ENCODE results near the gene FNDC3B. TPM values are rescaled to one million over a fixed set of nuclear protein-coding genes. Genes with fewer than 3 reads are reported as not detected.
"Not testable (repeated sequence)": the region's sequence is repeated elsewhere in the genome, so short reads cannot be mapped to it uniquely, and the experiment has no call there.

FNDC3B gene
- total and polyA plus RNA-seq, 2 of the 8 experiments (the other 6 are each of a cell fraction or from before 2014, with no cell fraction given), result 14.1 to 44.4 TPM

GRCh38 chr3:172242471-172242870 is 203.1 kb downstream of the FNDC3B start:
- H3K79me2 ChIP-seq (ENCODE audit: control insufficient read depth in 1 of 2, insufficient read depth in 2 of 2, low read length in 2 of 2), result not testable (repeated sequence)

GRCh38 chr3:172243376-172243775 is 204.0 kb downstream of the FNDC3B start:
- H3K9me3 ChIP-seq (ENCODE audit: insufficient read depth in 2 of 2, low read depth in 1 of 2, low read length in 1 of 2), result peaks cover 19 to 29% of the 10 kb centered on the region in 2 experiments
- H2BK15ac ChIP-seq (ENCODE audit: low read length); H3K79me1 ChIP-seq (ENCODE audit: low read depth, low read length); H3K56ac ChIP-seq (replicated peaks; ENCODE audit: insufficient read length, low read depth, low read length); H3K79me2 ChIP-seq (ENCODE audit: control insufficient read depth in 1 of 2, insufficient read depth in 2 of 2, low read length in 2 of 2); H2BK12ac ChIP-seq (ENCODE audit: low read depth, low read length); H4K5ac ChIP-seq (ENCODE audit: insufficient read length, low read depth, low read length); H4K20me1 ChIP-seq (replicated peaks in 1 of 2; ENCODE audit: control insufficient read depth in 1 of 2, insufficient read depth in 2 of 2, low read length in 2 of 2); H3K23me2 ChIP-seq (ENCODE audit: low read depth, low read length); H4K91ac ChIP-seq (replicated peaks; ENCODE audit: insufficient read length, low read length); H4K8ac ChIP-seq (ENCODE audit: extremely low read depth, insufficient read depth, low read length); H3K14ac ChIP-seq (ENCODE audit: insufficient read length); H2BK5ac ChIP-seq (ENCODE audit: low read depth, low read length); H2AFZ ChIP-seq (ENCODE audit: low read length); H3K27ac ChIP-seq (ENCODE audit: low read depth, low read length); POLR2A ChIA-PET (ENCODE audit: partially characterized antibody); CTCF ChIA-PET (ENCODE audit: partially characterized antibody); H3K18ac ChIP-seq (ENCODE audit: extremely low read depth, low read length); H3K4me2 ChIP-seq (ENCODE audit: insufficient read depth in 1 of 2, low read depth in 2 of 2, low read length in 2 of 2); H3K4ac ChIP-seq (replicated peaks; ENCODE audit: insufficient read length, low read depth, low read length); H3K23ac ChIP-seq (ENCODE audit: insufficient read length); DNase-seq (ENCODE audit: low read depth in 1 of 2, low spot score in 2 of 2); H2BK20ac ChIP-seq (ENCODE audit: low read length); H3K4me1 ChIP-seq (replicated peaks in 1 of 4; ENCODE audit: control insufficient read depth in 3 of 4, insufficient read depth in 4 of 4, low read length in 3 of 4); H3K9ac ChIP-seq (replicated peaks in 1 of 4; ENCODE audit: extremely low read depth in 1 of 4, low read depth in 3 of 4, low read length in 3 of 4); H3K4me3 ChIP-seq (ENCODE audit: extremely low read depth in 1 of 4, insufficient read depth in 2 of 4, low read depth in 3 of 4, low read length in 4 of 4); H2AK5ac ChIP-seq (ENCODE audit: low read depth, low read length); H3K27me3 ChIP-seq (replicated peaks in 1 of 4; ENCODE audit: control insufficient read depth in 3 of 4, extremely low read depth in 1 of 4, insufficient read depth in 3 of 4, low read length in 3 of 4); H2BK120ac ChIP-seq (replicated peaks; ENCODE audit: low read depth, low read length); FAIRE-seq: not testable (repeated sequence)
- 73% methylated on average over 3 of the region's 3 CpGs; no CpG with 5 or more reads in 1 of the 2 experiments for WGBS, 2 experiments (ENCODE audit: extremely low coverage in 1 of 2, insufficient coverage in 1 of 2, insufficient read length in 1 of 2, insufficient replicate concordance in 2 of 2, low coverage in 1 of 2, low lambda C conversion rate in 2 of 2, missing lambda C conversion rate in 1 of 2)
- H3K36me3 ChIP-seq (ENCODE audit: control insufficient read depth in 2 of 4, insufficient read depth in 4 of 4, low read length in 3 of 4), result peaks cover 0 to 22% (median 6%) of the 10 kb centered on the region in 4 experiments; a peak in 4 of 8 replicates

More at GRCh38 chr3:172242471-172242870, 203.1 kb downstream of the FNDC3B start:
- H2BK5ac ChIP-seq (ENCODE audit: low read depth, low read length); H2AK5ac ChIP-seq (ENCODE audit: low read depth, low read length); H3K27ac ChIP-seq (ENCODE audit: low read depth, low read length); H3K79me1 ChIP-seq (ENCODE audit: low read depth, low read length); H4K91ac ChIP-seq (replicated peaks; ENCODE audit: insufficient read length, low read length); H3K4me3 ChIP-seq (ENCODE audit: extremely low read depth in 1 of 4, insufficient read depth in 2 of 4, low read depth in 3 of 4, low read length in 4 of 4); DNase-seq (ENCODE audit: low read depth in 1 of 2, low spot score in 2 of 2); H4K8ac ChIP-seq (ENCODE audit: extremely low read depth, insufficient read depth, low read length); H2BK15ac ChIP-seq (ENCODE audit: low read length); POLR2A ChIA-PET (ENCODE audit: partially characterized antibody); CTCF ChIA-PET (ENCODE audit: partially characterized antibody); H3K56ac ChIP-seq (replicated peaks; ENCODE audit: insufficient read length, low read depth, low read length); H3K18ac ChIP-seq (ENCODE audit: extremely low read depth, low read length); H3K27me3 ChIP-seq (replicated peaks in 1 of 4; ENCODE audit: control insufficient read depth in 3 of 4, extremely low read depth in 1 of 4, insufficient read depth in 3 of 4, low read length in 3 of 4); H3K4ac ChIP-seq (replicated peaks; ENCODE audit: insufficient read length, low read depth, low read length); H4K5ac ChIP-seq (ENCODE audit: insufficient read length, low read depth, low read length); FAIRE-seq; H4K20me1 ChIP-seq (replicated peaks in 1 of 2; ENCODE audit: control insufficient read depth in 1 of 2, insufficient read depth in 2 of 2, low read length in 2 of 2); H3K4me2 ChIP-seq (ENCODE audit: insufficient read depth in 1 of 2, low read depth in 2 of 2, low read length in 2 of 2); H3K14ac ChIP-seq (ENCODE audit: insufficient read length); H3K4me1 ChIP-seq (replicated peaks in 1 of 4; ENCODE audit: control insufficient read depth in 3 of 4, insufficient read depth in 4 of 4, low read length in 3 of 4); H3K23ac ChIP-seq (ENCODE audit: insufficient read length); H2BK12ac ChIP-seq (ENCODE audit: low read depth, low read length); H3K9ac ChIP-seq (replicated peaks in 1 of 4; ENCODE audit: extremely low read depth in 1 of 4, low read depth in 3 of 4, low read length in 3 of 4); H2BK120ac ChIP-seq (replicated peaks; ENCODE audit: low read depth, low read length); H2BK20ac ChIP-seq (ENCODE audit: low read length); H3K23me2 ChIP-seq (ENCODE audit: low read depth, low read length); H2AFZ ChIP-seq (ENCODE audit: low read length): not testable (repeated sequence)
- Histone ChIP-seq H3K36me3 (ENCODE audit: control insufficient read depth in 2 of 4, insufficient read depth in 4 of 4, low read length in 3 of 4) (peaks cover 0 to 22% (median 6%) of the 10 kb centered on the region in 4 experiments; a peak in 4 of 8 replicates), H3K9me3 (ENCODE audit: insufficient read depth in 2 of 2, low read depth in 1 of 2, low read length in 1 of 2) (peaks cover 19 to 29% of the 10 kb centered on the region in 2 experiments)
- WGBS, 2 experiments (ENCODE audit: extremely low coverage in 1 of 2, insufficient coverage in 1 of 2, insufficient read length in 1 of 2, insufficient replicate concordance in 2 of 2, low coverage in 1 of 2, low lambda C conversion rate in 2 of 2, missing lambda C conversion rate in 1 of 2), result 100% methylated on average over 3 of the region's 3 CpGs; no CpG with 5 or more reads in 1 of the 2 experiments
